Cardiac fibroblast (primary cell): ENCODE results near the gene CD300H.
A peak's percentile ranks its signal among the peaks of the same experiment; 100 is the strongest.

Source experiments
- DNase-seq, 2 donors: peaks; one replicate each; pipeline versions ENCODE4 v3.0.0 to v3.0.0-alpha.2; 2010; ENCODE audit warnings: low read depth in 2 of 2
- H3K4me3 ChIP-seq, 2 donors: replicated peaks in 1 of 2; 1 replicate in 1 of 2; 2 replicates in 1 of 2; pipeline ENCODE4 v1.5.1; 2011; ENCODE audit warnings: low read depth in 2 of 2, low read length in 2 of 2, mild to moderate bottlenecking in 2 of 2, moderate library complexity in 1 of 2
- TF ChIP-seq, protein P1 (sequence below): IDR thresholded peaks from one replicate; pipeline ENCODE4 v1.5.1; 2011; ENCODE audit warnings: low read depth, mild to moderate bottlenecking, low read length, inconsistent platforms

The CD300H gene

DNA sequence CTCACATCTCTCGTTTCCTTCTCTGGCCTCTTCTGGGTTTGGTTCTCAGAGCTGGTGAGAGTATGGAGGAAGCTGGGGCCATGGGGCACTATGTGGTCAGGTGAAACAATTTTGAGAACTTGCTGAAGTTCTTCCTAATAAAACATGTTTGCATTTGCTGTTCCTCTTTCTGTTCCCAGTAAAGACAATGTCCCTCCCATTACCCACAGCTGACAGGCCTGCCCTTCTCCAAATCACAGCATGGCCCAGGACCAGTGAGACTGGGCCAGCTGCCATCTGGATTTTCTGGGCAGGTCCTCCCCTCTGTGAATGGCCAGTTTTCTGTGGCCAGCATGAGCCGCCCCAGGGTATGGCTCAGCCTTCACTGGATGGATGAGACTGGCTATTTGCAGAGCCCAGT is at the start of gene CD300H:
CD300H (minus strand) TSS at position 113 of the 400 bp plus-strand sequence.
- peak in 1 of 2 donors; percentile 12 for DNase-seq
- H3K4me3 ChIP-seq: no peak within 1 kb of the TSS
- TF ChIP-seq, protein P1, sequence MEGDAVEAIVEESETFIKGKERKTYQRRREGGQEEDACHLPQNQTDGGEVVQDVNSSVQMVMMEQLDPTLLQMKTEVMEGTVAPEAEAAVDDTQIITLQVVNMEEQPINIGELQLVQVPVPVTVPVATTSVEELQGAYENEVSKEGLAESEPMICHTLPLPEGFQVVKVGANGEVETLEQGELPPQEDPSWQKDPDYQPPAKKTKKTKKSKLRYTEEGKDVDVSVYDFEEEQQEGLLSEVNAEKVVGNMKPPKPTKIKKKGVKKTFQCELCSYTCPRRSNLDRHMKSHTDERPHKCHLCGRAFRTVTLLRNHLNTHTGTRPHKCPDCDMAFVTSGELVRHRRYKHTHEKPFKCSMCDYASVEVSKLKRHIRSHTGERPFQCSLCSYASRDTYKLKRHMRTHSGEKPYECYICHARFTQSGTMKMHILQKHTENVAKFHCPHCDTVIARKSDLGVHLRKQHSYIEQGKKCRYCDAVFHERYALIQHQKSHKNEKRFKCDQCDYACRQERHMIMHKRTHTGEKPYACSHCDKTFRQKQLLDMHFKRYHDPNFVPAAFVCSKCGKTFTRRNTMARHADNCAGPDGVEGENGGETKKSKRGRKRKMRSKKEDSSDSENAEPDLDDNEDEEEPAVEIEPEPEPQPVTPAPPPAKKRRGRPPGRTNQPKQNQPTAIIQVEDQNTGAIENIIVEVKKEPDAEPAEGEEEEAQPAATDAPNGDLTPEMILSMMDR: no peak

DNA sequence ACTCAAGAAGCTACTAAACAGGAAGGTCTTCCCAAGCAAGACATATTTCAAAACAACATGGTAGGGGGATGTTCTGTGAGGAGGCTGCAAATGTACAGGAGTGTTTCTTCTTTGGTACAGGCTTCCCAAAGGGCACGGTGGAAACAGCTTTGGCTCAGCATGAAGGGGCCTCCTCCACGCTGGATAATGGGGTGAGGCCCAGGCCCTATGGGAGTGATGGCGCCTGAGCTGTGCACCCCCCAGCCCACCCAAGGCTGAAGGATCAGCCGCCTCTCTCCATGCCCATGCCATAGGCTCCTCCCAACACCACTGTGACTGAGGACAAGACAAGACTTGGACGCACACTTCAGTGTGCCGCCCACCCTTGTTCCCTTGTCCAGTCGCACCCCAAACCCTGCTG is 49.4 kb upstream of the CD300H start:
- TF ChIP-seq, protein P1: no peak
- no peak overlapping the region for H3K4me3 ChIP-seq
- DNase-seq: no peak

DNA sequence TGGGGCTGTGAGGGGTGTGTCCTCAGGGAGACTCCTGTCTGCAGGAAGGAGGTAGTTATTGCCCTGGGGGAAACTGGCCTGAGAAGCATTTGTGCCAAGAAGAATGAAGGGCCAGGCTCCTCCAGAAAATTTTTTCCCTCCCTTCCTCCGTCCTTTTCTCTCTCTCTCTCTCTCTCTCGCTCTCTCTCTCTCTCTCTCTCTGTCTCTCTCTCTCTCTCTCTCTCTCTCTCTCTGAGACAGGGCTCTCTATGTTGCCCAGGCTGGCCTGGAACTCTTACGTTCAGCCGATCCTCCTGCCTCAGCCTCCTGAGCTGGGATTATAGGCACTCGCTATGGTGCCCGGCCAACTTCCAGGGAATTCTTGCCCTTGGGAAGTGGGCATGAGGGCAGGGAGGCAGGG is 44.7 kb upstream of the CD300H start:
- DNase-seq: no peak
- TF ChIP-seq, protein P1: no peak
- H3K4me3 ChIP-seq: no peak overlapping the region

DNA sequence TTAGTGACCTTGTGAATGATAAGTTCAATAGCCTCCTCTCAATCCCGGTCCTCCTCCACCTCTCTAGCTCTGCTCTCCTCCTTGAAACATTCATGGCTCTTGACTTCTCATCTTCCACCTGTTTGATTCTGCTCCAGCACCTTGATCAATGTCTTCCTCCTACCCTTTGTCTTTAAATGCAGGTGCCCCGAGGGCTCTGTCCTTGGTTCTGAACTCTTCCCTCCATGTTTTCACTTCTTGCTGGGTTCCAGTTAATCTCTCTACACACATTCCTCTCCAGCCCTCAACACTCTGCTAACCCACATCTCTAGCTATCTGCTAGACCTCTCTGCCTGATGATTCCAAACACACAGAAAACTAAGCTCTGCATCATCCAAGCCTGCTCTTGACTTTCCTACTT is 42.8 kb upstream of the CD300H start:
- no peak overlapping the region for H3K4me3 ChIP-seq
- TF ChIP-seq, protein P1: no peak
- no peak for DNase-seq

DNA sequence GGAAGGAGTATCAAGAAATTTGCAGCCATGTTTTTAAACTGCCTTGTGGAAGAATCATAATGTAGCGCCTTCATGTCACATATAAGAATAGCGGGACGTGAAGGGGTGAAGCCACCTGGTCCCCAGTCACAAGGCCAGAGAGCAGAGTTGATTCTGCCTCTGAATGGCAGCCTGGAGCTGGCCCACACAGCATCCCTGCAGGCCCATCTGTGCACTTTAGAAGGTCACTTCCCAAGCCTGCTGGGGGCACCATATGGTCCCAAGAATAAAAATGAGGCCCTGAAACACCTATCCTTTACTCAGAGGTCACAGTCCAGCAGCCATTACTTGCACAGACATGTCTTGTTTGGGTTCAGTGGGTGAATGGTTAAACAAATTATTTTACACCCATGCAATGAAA is 41.2 kb upstream of the CD300H start:
- TF ChIP-seq, protein P1: no peak
- H3K4me3 ChIP-seq: no peak overlapping the region
- no peak for DNase-seq

DNA sequence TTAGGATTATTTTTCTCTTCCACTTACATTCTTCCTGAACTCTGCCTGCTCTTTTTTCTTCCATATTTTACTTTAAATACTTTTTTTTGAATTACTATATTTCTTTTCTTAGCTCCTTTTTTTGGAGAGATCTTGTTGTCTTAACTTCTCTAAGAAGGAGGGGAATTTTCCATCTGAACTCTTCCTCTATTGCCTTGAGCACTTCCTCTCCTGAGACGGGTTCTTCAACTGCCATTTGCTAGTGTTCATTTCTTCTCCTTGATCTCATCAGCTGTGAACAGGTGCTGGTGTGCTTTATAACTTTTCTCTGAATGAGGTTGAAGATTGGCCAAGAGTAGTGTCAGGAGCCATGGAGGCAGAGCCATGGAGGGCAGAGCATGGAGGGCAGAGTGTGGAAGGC is 39.9 kb upstream of the CD300H start:
- TF ChIP-seq, protein P1: no peak
- DNase-seq: no peak
- no peak overlapping the region for H3K4me3 ChIP-seq

DNA sequence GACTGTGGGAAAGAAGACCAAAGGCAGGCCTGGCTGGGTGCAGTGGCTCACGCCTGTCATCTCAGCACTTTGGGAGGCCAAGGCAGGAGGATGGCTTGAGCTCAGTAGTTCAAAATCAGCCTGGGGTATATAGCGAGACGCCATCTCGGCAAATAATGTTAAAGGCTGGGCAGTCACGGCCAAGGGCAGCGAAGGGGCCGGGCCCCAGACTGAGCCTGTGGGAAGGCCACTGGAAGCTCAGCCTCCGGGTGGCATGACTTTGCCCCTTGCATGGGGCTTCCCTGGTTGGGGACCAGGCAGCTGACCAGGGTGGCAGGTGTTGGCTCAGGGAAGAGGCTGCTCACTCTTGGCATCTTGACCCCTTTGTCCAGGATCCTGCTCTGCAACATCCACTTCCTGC is 38.7 kb upstream of the CD300H start:
- H3K4me3 ChIP-seq: no peak overlapping the region
- TF ChIP-seq, protein P1: no peak
- no peak for DNase-seq
